Measurements from ENCODE around the gene BEST1. TPM values are rescaled to one million over a fixed set of nuclear protein-coding genes. Genes with fewer than 3 reads are reported as not detected.

The BEST1 gene
- total RNA-seq, 3 donors from 2014 or later = not detected

- DNase-seq (no peak), ATAC-seq (no peak)
- no peaks in the 10 kb centered on the region for H3K9me3 Mint-ChIP-seq
- H3K27me3 Mint-ChIP-seq (ENCODE audit: low read depth) = peaks cover 36% of the 10 kb centered on the region
- no peaks in the 10 kb centered on the region for H3K4me1 Mint-ChIP-seq (ENCODE audit: low read depth)
- H3K4me3 Mint-ChIP-seq = no peak overlapping the region
- H3K36me3 Mint-ChIP-seq (ENCODE audit: insufficient read depth) = no peaks in the 10 kb centered on the region
These were observed 38.2 kb upstream of the BEST1 start for GRCh38 chr11:61911701-61912529.

- Mint-ChIP-seq H3K27me3 (ENCODE audit: low read depth) (peaks cover 37% of the 10 kb centered on the region), H3K4me3 (no peak overlapping the region), H3K4me1 (ENCODE audit: low read depth) (no peaks in the 10 kb centered on the region), H3K36me3 (ENCODE audit: insufficient read depth) (no peaks in the 10 kb centered on the region), H3K9me3 (no peaks in the 10 kb centered on the region)
- ATAC-seq (no peak), DNase-seq (no peak)
These were observed 37.6 kb upstream of the BEST1 start for GRCh38 chr11:61912530-61912898.

GRCh38 chr11:61912991-61913698 is 37.0 kb upstream of the BEST1 start:
- Mint-ChIP-seq H3K4me1 (ENCODE audit: low read depth) (peaks cover 6% of the 10 kb centered on the region), H3K4me3 (no peak overlapping the region), H3K9me3 (no peaks in the 10 kb centered on the region), H3K36me3 (ENCODE audit: insufficient read depth) (no peaks in the 10 kb centered on the region), H3K27me3 (ENCODE audit: low read depth) (peaks cover 43% of the 10 kb centered on the region)
- ATAC-seq (no peak), DNase-seq (no peak)

- Mint-ChIP-seq H3K4me1 (ENCODE audit: low read depth) (peaks cover 8% of the 10 kb centered on the region), H3K36me3 (ENCODE audit: insufficient read depth) (no peaks in the 10 kb centered on the region), H3K27me3 (ENCODE audit: low read depth) (peaks cover 50% of the 10 kb centered on the region), H3K4me3 (no peak overlapping the region), H3K9me3 (no peaks in the 10 kb centered on the region)
- DNase-seq (no peak), ATAC-seq (no peak)
These were observed 36.3 kb upstream of the BEST1 start for GRCh38 chr11:61913699-61914395.

GRCh38 chr11:61914471-61915171 is 35.5 kb upstream of the BEST1 start:
- ATAC-seq (no peak), DNase-seq (no peak)
- Mint-ChIP-seq H3K36me3 (ENCODE audit: insufficient read depth) (no peaks in the 10 kb centered on the region), H3K4me3 (no peak overlapping the region), H3K27me3 (ENCODE audit: low read depth) (peaks cover 57% of the 10 kb centered on the region), H3K9me3 (no peaks in the 10 kb centered on the region), H3K4me1 (ENCODE audit: low read depth) (peaks cover 8% of the 10 kb centered on the region)

- Mint-ChIP-seq H3K4me1 (ENCODE audit: low read depth) (peaks cover 8% of the 10 kb centered on the region), H3K4me3 (peak overlapping the region; percentile 50), H3K9me3 (no peaks in the 10 kb centered on the region), H3K27me3 (ENCODE audit: low read depth) (peaks cover 72% of the 10 kb centered on the region), H3K36me3 (ENCODE audit: insufficient read depth) (no peaks in the 10 kb centered on the region)
- ATAC-seq (peak; percentile 13 to 18), DNase-seq (no peak)
These were observed 33.3 kb upstream of the BEST1 start for GRCh38 chr11:61916737-61917333.

GRCh38 chr11:61917334-61918109 is 32.6 kb upstream of the BEST1 start, which contains the start of gene RAB3IL1:
Gene RAB3IL1 (minus strand): TSS chr11:61917566. CDS start chr11:61917367, 199 bp downstream.
- Mint-ChIP-seq H3K36me3 (ENCODE audit: insufficient read depth) (no peaks in the 10 kb centered on the region), H3K9me3 (no peaks in the 10 kb centered on the region), H3K27me3 (ENCODE audit: low read depth) (peaks cover 71% of the 10 kb centered on the region), H3K4me1 (ENCODE audit: low read depth) (peaks cover 8% of the 10 kb centered on the region), H3K4me3 (peak within 1 kb of the TSS; percentile 72)
- no peak for DNase-seq
- peak; percentile 47 to 73 for ATAC-seq

- Mint-ChIP-seq H3K27me3 (ENCODE audit: low read depth) (peaks cover 72% of the 10 kb centered on the region), H3K4me1 (ENCODE audit: low read depth) (peaks cover 8% of the 10 kb centered on the region), H3K4me3 (peak overlapping the region; percentile 72), H3K9me3 (no peaks in the 10 kb centered on the region), H3K36me3 (ENCODE audit: insufficient read depth) (no peaks in the 10 kb centered on the region)
- DNase-seq = no peak
- ATAC-seq = no peak
These were observed 31.8 kb upstream of the BEST1 start for GRCh38 chr11:61918251-61918937.

- DNase-seq (no peak), ATAC-seq (no peak)
- peaks cover 66% of the 10 kb centered on the region for H3K27me3 Mint-ChIP-seq (ENCODE audit: low read depth)
These were observed 31.0 kb upstream of the BEST1 start for GRCh38 chr11:61918938-61919704.

GRCh38 chr11:61919705-61920631 is 30.2 kb upstream of the BEST1 start:
- peaks cover 58% of the 10 kb centered on the region for H3K27me3 Mint-ChIP-seq (ENCODE audit: low read depth)
- no peak for DNase-seq
- no peaks in the 10 kb centered on the region for H3K9me3 Mint-ChIP-seq
- H3K4me1 Mint-ChIP-seq (ENCODE audit: low read depth) = peaks cover 8% of the 10 kb centered on the region
- no peak for ATAC-seq
- H3K4me3 Mint-ChIP-seq = no peak overlapping the region
- H3K36me3 Mint-ChIP-seq (ENCODE audit: insufficient read depth) = no peaks in the 10 kb centered on the region

More at GRCh38 chr11:61918938-61919704, 31.0 kb upstream of the BEST1 start:
- Mint-ChIP-seq H3K9me3 (no peaks in the 10 kb centered on the region), H3K4me3 (peak overlapping the region; percentile 9), H3K36me3 (ENCODE audit: insufficient read depth) (no peaks in the 10 kb centered on the region), H3K4me1 (ENCODE audit: low read depth) (peaks cover 8% of the 10 kb centered on the region)

- no peak overlapping the region for H3K4me3 Mint-ChIP-seq
- no peak for ATAC-seq
- no peaks in the 10 kb centered on the region for H3K36me3 Mint-ChIP-seq (ENCODE audit: insufficient read depth)
- H3K4me1 Mint-ChIP-seq (ENCODE audit: low read depth) = peaks cover 8% of the 10 kb centered on the region
- DNase-seq = no peak
- H3K9me3 Mint-ChIP-seq = no peaks in the 10 kb centered on the region
- H3K27me3 Mint-ChIP-seq (ENCODE audit: low read depth) = peaks cover 45% of the 10 kb centered on the region
These were observed 28.7 kb upstream of the BEST1 start for GRCh38 chr11:61921446-61921845.

Measured in activated T-cell treated with anti-CD3 and anti-CD28 coated beads, Interleukin-2, amount 50 U/mL, for 4 hours (primary cell).